ENCODE data around the gene ADRA2B.

GRCh38 chr2:96108151-96108540 lies 8.2 kb downstream of the ADRA2B start:
- TF ChIP-seq CTCF (IDR thresholded peaks at IDR 0.05) = no peak
- TF ChIP-seq POLR2AphosphoS5 (IDR thresholded peaks at IDR 0.05; ENCODE audit: insufficient read depth in 1 of 2, low read depth in 1 of 2) = no peak
